Measurements from ENCODE around the gene SLC16A7. TPM values are rescaled to one million over a fixed set of nuclear protein-coding genes. Genes with fewer than 3 reads are reported as not detected.

Gene SLC16A7
- total RNA-seq, 1 donor from 2014 or later, result 25.0 TPM

DNA sequence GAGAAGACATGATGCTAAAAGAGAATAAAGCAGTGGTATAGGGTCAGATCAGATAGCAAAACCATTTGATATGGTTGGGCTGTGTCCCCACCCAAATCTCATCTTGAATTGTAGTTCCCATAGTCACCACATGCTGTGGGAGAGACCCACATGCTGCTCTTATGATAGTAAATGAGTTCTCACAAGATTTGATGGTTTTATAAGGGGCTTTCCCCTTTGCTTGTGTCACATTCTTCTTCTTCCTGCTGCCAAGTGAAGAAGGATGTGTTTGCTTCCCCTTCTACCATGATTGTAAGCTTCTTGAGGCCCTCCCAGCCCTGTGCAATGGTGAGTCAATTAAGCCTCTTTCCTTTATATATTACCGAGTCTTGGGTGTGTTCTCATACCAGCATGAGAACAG is 49.4 kb downstream of the SLC16A7 start:
- Mint-ChIP-seq H3K36me3 (ENCODE audit: low read depth) (peaks cover 8% of the 10 kb centered on the region), H3K27ac (ENCODE audit: unreplicated experiment) (no peak overlapping the region), H3K4me3 (ENCODE audit: unreplicated experiment) (no peak overlapping the region), H3K4me1 (ENCODE audit: low read depth) (peaks cover 5% of the 10 kb centered on the region), H3K27me3 (ENCODE audit: low read depth) (no peaks in the 10 kb centered on the region), H3K9me3 (ENCODE audit: low read depth) (no peaks in the 10 kb centered on the region)
- no peak for DNase-seq (ENCODE audit: low spot score)
- TF ChIP-seq CTCF (IDR thresholded peaks at IDR 0.05), result no peak

- Mint-ChIP-seq H3K4me1 (ENCODE audit: low read depth) (peaks cover 15% of the 10 kb centered on the region), H3K36me3 (ENCODE audit: low read depth) (peaks cover 8% of the 10 kb centered on the region), H3K4me3 (ENCODE audit: unreplicated experiment) (no peak overlapping the region), H3K9me3 (ENCODE audit: low read depth) (no peaks in the 10 kb centered on the region), H3K27me3 (ENCODE audit: low read depth) (no peaks in the 10 kb centered on the region), H3K27ac (ENCODE audit: unreplicated experiment) (no peak overlapping the region)
- no peak for DNase-seq (ENCODE audit: low spot score)
- no peak for TF ChIP-seq CTCF (IDR thresholded peaks at IDR 0.05)
Observed at GRCh38 chr12:59646636-59647035, 50.8 kb downstream of the SLC16A7 start.

- no peaks in the 10 kb centered on the region for H3K9me3 Mint-ChIP-seq (ENCODE audit: low read depth)
- TF ChIP-seq CTCF (IDR thresholded peaks at IDR 0.05), result no peak
- H3K27me3 Mint-ChIP-seq (ENCODE audit: low read depth), result no peaks in the 10 kb centered on the region
- no peak for DNase-seq (ENCODE audit: low spot score)
- H3K27ac Mint-ChIP-seq (ENCODE audit: unreplicated experiment), result no peak overlapping the region
- H3K4me1 Mint-ChIP-seq (ENCODE audit: low read depth), result peaks cover 19% of the 10 kb centered on the region
- H3K36me3 Mint-ChIP-seq (ENCODE audit: low read depth), result peaks cover 8% of the 10 kb centered on the region
- no peak overlapping the region for H3K4me3 Mint-ChIP-seq (ENCODE audit: unreplicated experiment)
Observed at GRCh38 chr12:59649203-59649602, 53.4 kb downstream of the SLC16A7 start.

DNA sequence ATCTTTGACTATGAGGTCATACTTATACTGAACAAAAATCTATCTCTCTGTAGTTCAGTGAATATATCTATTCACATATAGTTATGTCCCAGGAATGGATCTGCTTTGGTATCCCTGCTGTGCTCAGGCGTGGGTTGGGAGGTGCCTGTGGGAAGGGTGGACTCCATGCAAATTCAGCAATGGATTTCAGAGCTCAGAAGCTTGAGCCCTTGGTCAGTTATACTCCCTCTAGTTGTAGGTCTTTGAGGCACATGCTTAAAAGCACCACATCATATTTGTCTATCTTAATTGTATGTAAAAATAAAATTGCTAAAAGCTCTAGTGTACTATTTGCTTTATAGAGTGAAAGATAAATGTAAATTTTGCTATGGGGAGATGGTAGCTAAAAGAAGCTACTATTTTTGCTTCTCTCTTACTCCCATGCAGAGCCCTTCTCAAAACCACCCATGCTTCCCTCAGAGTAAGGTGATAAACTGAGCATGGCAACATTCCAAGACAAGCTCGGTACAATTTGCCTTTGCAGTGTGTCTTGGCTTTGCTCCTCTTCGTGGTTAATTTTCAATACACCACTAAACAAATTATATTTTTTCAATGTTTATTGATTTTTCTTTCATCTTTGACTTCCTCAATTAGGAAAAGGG is 54.9 kb downstream of the SLC16A7 start:
- TF ChIP-seq CTCF (IDR thresholded peaks at IDR 0.05), result peak; percentile 13
- no peaks in the 10 kb centered on the region for H3K9me3 Mint-ChIP-seq (ENCODE audit: low read depth)
- no peak overlapping the region for H3K27ac Mint-ChIP-seq (ENCODE audit: unreplicated experiment)
- H3K4me3 Mint-ChIP-seq (ENCODE audit: unreplicated experiment), result no peak overlapping the region
- peaks cover 7% of the 10 kb centered on the region for H3K36me3 Mint-ChIP-seq (ENCODE audit: low read depth)
- H3K4me1 Mint-ChIP-seq (ENCODE audit: low read depth), result peaks cover 19% of the 10 kb centered on the region
- no peak for DNase-seq (ENCODE audit: low spot score)
- H3K27me3 Mint-ChIP-seq (ENCODE audit: low read depth), result no peaks in the 10 kb centered on the region

DNA sequence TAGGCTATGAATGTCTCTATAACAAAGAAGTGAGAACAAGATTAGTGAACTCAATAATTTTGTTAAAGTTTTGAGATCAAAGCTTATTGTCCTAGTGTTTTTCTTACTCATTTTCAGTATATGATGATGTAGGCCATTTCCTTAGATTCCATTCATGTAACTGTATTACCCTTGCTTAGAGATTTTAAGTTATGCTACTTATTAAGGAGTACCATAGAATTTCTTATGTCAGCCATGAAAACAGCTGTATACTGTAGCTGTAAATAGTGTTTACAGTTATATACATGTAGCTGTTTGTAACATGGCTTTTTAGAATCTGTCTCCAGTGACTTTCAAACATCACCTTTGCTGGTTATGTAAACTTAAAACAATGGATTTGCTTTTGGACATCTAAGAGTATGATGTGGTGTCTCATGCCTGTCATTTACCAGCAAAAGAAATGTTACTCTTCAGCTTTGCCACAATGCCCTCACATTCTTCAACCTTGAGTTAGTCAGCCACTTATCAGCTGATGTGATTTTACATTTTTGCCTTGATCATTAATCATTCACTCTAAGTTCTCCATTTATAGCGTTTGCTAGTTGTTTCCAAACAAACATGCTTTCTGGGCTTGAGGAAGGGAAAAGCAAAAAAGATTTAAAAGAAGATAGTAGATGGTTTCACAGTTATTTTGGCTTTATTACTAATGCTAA is 55.5 kb downstream of the SLC16A7 start:
- peaks cover 6% of the 10 kb centered on the region for H3K36me3 Mint-ChIP-seq (ENCODE audit: low read depth)
- DNase-seq (ENCODE audit: low spot score), result no peak
- H3K4me3 Mint-ChIP-seq (ENCODE audit: unreplicated experiment), result no peak overlapping the region
- no peaks in the 10 kb centered on the region for H3K27me3 Mint-ChIP-seq (ENCODE audit: low read depth)
- peaks cover 23% of the 10 kb centered on the region for H3K4me1 Mint-ChIP-seq (ENCODE audit: low read depth)
- no peak for TF ChIP-seq CTCF (IDR thresholded peaks at IDR 0.05)
- no peaks in the 10 kb centered on the region for H3K9me3 Mint-ChIP-seq (ENCODE audit: low read depth)
- no peak overlapping the region for H3K27ac Mint-ChIP-seq (ENCODE audit: unreplicated experiment)

Data from chondrocyte (in vitro differentiated cells).